RWPE2 (cell line): ENCODE data around the gene PHACTR1.

Experiments used
- ATAC-seq: fragments of 200-7000 bp; cut with Tn5 transposase; 3 replicates; pipeline ENCODE4 v1.9.1; 2021; ENCODE audit warnings: low read depth
- DNase-seq: peaks from one replicate; pipeline ENCODE4 v3.0.0-alpha.2; 2020; ENCODE audit warnings: low spot score
- H3K27ac ChIP-seq: fragments of 450-650 bp; 2 replicates; pipeline ENCODE4 v1.5.1; 2017; ENCODE audit warnings: mild to moderate bottlenecking; ENCODE audit not compliant: poor library complexity, severe bottlenecking
- H3K27me3 ChIP-seq: fragments of 250-450 bp; sonication (Bioruptor Pico); 2 replicates; pipeline ENCODE4 v1.5.1; 2021; ENCODE audit warnings: mild to moderate bottlenecking, moderate library complexity; ENCODE audit not compliant: insufficient read depth, poor library complexity, severe bottlenecking
- H3K36me3 ChIP-seq: fragments of 250-450 bp; sonication (Bioruptor Pico); 2 replicates; pipeline ENCODE4 v1.5.1; 2020; ENCODE audit warnings: low read depth, mild to moderate bottlenecking, moderate library complexity
- H3K4me1 ChIP-seq: fragments of 250-450 bp; sonication (Bioruptor Pico); 2 replicates; pipeline ENCODE4 v1.5.1; 2021; ENCODE audit warnings: mild to moderate bottlenecking, moderate library complexity; ENCODE audit not compliant: insufficient read depth, poor library complexity, severe bottlenecking
- H3K4me3 ChIP-seq: fragments of 250-450 bp; sonication (Bioruptor Pico); 2 replicates; pipeline ENCODE4 v1.5.1; 2021; ENCODE audit warnings: mild to moderate bottlenecking, moderate library complexity; ENCODE audit not compliant: severe bottlenecking
- H3K9me3 ChIP-seq: fragments of 250-450 bp; sonication (Bioruptor Pico); 2 replicates; pipeline ENCODE4 v1.5.1; 2021; ENCODE audit warnings: mild to moderate bottlenecking, moderate library complexity; ENCODE audit not compliant: severe bottlenecking
- TF ChIP-seq, protein P1 (sequence below): fragments of 450-650 bp; IDR thresholded peaks from one replicate; pipeline ENCODE4 v1.5.1; 2017; ENCODE audit warnings: mild to moderate bottlenecking, moderate library complexity; ENCODE audit not compliant: poor library complexity, severe bottlenecking

PHACTR1 gene

DNA sequence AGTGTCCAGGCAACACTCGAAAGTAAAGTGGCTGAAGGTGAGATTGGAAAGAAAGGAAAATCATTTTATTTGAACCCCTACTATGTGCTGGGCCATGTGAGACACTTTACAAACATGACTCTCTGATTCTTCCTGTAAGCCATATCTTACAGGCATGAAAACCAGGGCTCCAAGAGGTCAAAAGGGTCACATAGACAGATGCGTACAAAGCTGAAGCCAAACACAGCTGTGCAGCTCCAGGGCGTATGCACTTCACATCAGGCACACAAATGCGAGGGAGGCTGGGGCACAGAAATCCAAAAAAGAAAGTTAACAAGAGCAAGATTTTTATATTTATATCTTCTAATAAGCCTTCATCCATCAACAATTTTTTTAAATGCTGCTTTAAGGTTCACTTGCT, 176.5 kb downstream of the PHACTR1 start:
- H3K36me3 ChIP-seq = no peaks in the 10 kb centered on the region
- no peaks in the 10 kb centered on the region for H3K4me1 ChIP-seq
- H3K27ac ChIP-seq = no peak overlapping the region
- no peak for ATAC-seq
- H3K27me3 ChIP-seq = peaks cover 4% of the 10 kb centered on the region
- TF ChIP-seq, protein P1, sequence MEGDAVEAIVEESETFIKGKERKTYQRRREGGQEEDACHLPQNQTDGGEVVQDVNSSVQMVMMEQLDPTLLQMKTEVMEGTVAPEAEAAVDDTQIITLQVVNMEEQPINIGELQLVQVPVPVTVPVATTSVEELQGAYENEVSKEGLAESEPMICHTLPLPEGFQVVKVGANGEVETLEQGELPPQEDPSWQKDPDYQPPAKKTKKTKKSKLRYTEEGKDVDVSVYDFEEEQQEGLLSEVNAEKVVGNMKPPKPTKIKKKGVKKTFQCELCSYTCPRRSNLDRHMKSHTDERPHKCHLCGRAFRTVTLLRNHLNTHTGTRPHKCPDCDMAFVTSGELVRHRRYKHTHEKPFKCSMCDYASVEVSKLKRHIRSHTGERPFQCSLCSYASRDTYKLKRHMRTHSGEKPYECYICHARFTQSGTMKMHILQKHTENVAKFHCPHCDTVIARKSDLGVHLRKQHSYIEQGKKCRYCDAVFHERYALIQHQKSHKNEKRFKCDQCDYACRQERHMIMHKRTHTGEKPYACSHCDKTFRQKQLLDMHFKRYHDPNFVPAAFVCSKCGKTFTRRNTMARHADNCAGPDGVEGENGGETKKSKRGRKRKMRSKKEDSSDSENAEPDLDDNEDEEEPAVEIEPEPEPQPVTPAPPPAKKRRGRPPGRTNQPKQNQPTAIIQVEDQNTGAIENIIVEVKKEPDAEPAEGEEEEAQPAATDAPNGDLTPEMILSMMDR = no peak
- no peak overlapping the region for H3K4me3 ChIP-seq
- H3K9me3 ChIP-seq = no peaks in the 10 kb centered on the region
- DNase-seq = no peak

DNA sequence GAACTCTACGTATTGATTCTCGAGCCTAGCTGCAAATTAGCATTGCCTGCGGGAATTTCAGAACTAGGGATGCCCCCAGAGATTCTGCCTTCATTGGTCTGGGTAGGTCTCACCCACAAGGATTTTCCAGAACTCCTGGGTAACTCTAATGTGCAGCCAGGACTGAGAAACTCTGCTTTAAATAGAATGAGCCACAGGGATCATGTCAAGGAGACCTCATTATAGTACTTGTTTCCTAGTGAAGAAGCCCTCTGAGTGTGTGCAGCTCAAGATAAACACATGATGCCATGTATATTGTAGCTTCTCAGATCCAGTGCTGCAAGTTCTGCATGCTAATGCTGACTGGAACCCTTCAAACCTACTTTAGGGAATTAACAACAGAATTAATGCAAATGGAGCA, 179.2 kb downstream of the PHACTR1 start:
- Histone ChIP-seq H3K27me3 (peaks cover 5% of the 10 kb centered on the region), H3K9me3 (no peaks in the 10 kb centered on the region), H3K4me3 (no peak overlapping the region), H3K27ac (no peak overlapping the region), H3K36me3 (no peaks in the 10 kb centered on the region), H3K4me1 (no peaks in the 10 kb centered on the region)
- DNase-seq (no peak), ATAC-seq (no peak)
- TF ChIP-seq, protein P1 = no peak

DNA sequence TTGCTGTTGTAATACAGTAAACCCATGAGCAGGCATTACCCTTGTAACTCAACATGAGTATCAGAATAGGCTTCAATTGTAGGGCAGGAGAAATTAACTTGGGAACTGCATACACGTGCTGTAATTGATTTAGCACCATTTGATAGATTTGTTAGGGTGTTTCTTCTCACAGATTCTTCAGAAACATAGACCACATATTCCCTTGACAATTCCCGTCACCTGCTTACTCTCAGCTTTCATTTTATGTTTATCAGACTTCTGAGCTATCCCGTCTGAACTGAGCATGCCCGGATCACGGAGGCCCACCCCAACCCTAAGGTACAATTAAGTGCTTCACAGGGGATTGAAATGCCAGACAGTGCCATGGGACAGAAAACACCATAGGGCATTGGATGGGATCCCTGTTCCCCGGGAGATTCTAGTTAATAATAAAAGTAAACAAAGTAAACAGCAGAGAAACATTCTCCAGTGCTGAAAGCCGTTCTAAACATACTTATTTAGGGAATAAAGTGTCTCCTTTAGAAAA, 179.7 kb downstream of the PHACTR1 start:
- DNase-seq (no peak), ATAC-seq (no peak)
- Histone ChIP-seq H3K27me3 (peaks cover 9% of the 10 kb centered on the region), H3K27ac (no peak overlapping the region), H3K4me3 (no peak overlapping the region), H3K36me3 (no peaks in the 10 kb centered on the region), H3K4me1 (no peaks in the 10 kb centered on the region), H3K9me3 (no peaks in the 10 kb centered on the region)
- TF ChIP-seq, protein P1 = no peak

DNA sequence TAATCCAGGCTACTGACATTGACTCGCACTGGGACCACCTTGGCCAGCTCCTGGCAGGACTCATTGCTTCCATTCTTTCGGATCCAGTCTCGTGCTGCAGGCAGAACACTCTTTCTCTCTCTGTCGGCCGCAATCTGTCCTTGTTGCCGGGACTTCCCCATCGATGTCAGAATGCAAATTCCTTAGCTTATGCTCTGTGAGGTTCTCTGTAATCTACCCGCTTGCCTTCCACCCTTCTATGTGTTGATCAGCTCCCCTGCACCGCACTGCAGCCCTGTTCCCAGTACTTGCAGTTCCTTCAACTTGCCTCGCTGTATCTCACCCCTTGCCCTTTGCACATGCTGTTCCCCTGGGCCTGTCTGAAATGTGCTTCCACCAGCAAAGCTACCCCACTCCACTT, 182.0 kb downstream of the PHACTR1 start:
- ATAC-seq = no peak
- DNase-seq = no peak

More for the DNA sequence above, 182.0 kb downstream of the PHACTR1 start:
- no peaks in the 10 kb centered on the region for H3K4me1 ChIP-seq
- H3K9me3 ChIP-seq = no peaks in the 10 kb centered on the region
- no peak overlapping the region for H3K4me3 ChIP-seq
- no peaks in the 10 kb centered on the region for H3K36me3 ChIP-seq
- peaks cover 9% of the 10 kb centered on the region for H3K27me3 ChIP-seq
- TF ChIP-seq, protein P1 = no peak
- no peak overlapping the region for H3K27ac ChIP-seq
